ENCODE results near the gene LRRC2.
"Not testable (repeated sequence)": the region's sequence is repeated elsewhere in the genome, so short reads cannot be mapped to it uniquely, and the experiment has no call there.

- TF ChIP-seq CTCF, POLR2A (IDR thresholded peaks at IDR 0.05): not testable (repeated sequence)
These were observed 43.9 kb downstream of the LRRC2 start for GRCh38 chr3:46522201-46522600.
